ENCODE measurements around the gene CZIB. TPM values are rescaled to one million over a fixed set of nuclear protein-coding genes. Genes with fewer than 3 reads are reported as not detected.

Gene CZIB
- total and polyA plus RNA-seq, 2 experiments from 2014 or later: 49.7 to 76.6 TPM

GRCh38 chr1:53259932-53260331 lies 39.5 kb upstream of the CZIB start:
- TF ChIP-seq EZH2 (IDR thresholded peaks at IDR 0.05; ENCODE audit: insufficient read depth, poor library complexity, severe bottlenecking) (no peak), EZH2phosphoT487 (IDR thresholded peaks at IDR 0.05; ENCODE audit: insufficient read depth, low read depth) (no peak)
- Histone ChIP-seq H3K9me2 (ENCODE audit: insufficient read depth) (no peaks in the 10 kb centered on the region), H3K9ac (no peak overlapping the region), H4K20me1 (ENCODE audit: insufficient read depth) (no peaks in the 10 kb centered on the region), H3F3A (ENCODE audit: insufficient read depth) (no peaks in the 10 kb centered on the region), H3K9me3 (ENCODE audit: low read depth) (no peaks in the 10 kb centered on the region), H3K4me2 (ENCODE audit: unreplicated experiment) (no peak overlapping the region), H3K4me1 (ENCODE audit: insufficient read depth) (peaks cover 5% of the 10 kb centered on the region; the same call in 1 of the 2 replicates), H3K27me3 (replicated peaks; ENCODE audit: insufficient read depth) (no peaks in the 10 kb centered on the region), H2AFZ (no peak overlapping the region), H3K27ac (no peak overlapping the region), H3K79me2 (ENCODE audit: insufficient read depth) (no peaks in the 10 kb centered on the region), H3K4me3 (no peak overlapping the region), H3K36me3 (ENCODE audit: low read depth) (no peaks in the 10 kb centered on the region)
- in situ Hi-C loops (cut with MboI): no loop called here
- DNase-seq: no peak
- WGBS, 2 experiments (ENCODE audit: low coverage in 1 of 2, low lambda C conversion rate in 2 of 2, missing lambda C conversion rate in 2 of 2): 92 to 97% methylated on average over 2 of the region's 2 CpGs

GRCh38 chr1:53258216-53258615 lies 37.8 kb upstream of the CZIB start:
- Histone ChIP-seq H3K9ac (no peak overlapping the region), H3K9me3 (ENCODE audit: low read depth) (no peaks in the 10 kb centered on the region), H3K9me2 (ENCODE audit: insufficient read depth) (no peaks in the 10 kb centered on the region), H3K27ac (no peak overlapping the region), H3K4me1 (ENCODE audit: insufficient read depth) (peaks cover 16% of the 10 kb centered on the region; the same call in 1 of the 2 replicates), H3K4me3 (no peak overlapping the region), H3K27me3 (replicated peaks; ENCODE audit: insufficient read depth) (no peaks in the 10 kb centered on the region), H3F3A (ENCODE audit: insufficient read depth) (peaks cover 5% of the 10 kb centered on the region; the same call in 1 of the 2 replicates), H2AFZ (no peak overlapping the region), H4K20me1 (ENCODE audit: insufficient read depth) (no peaks in the 10 kb centered on the region), H3K79me2 (ENCODE audit: insufficient read depth) (no peaks in the 10 kb centered on the region), H3K36me3 (ENCODE audit: low read depth) (no peaks in the 10 kb centered on the region), H3K4me2 (ENCODE audit: unreplicated experiment) (no peak overlapping the region)
- DNase-seq: no peak
- WGBS, 2 experiments (ENCODE audit: low coverage in 1 of 2, low lambda C conversion rate in 2 of 2, missing lambda C conversion rate in 2 of 2): 58 to 63% methylated on average over 1 of the region's 1 CpG
- in situ Hi-C loops (cut with MboI): no loop called here
- TF ChIP-seq EZH2 (IDR thresholded peaks at IDR 0.05; ENCODE audit: insufficient read depth, poor library complexity, severe bottlenecking) (no peak), EZH2phosphoT487 (IDR thresholded peaks at IDR 0.05; ENCODE audit: insufficient read depth, low read depth) (no peak)

- DNase-seq: peak; percentile 40
- H3F3A ChIP-seq (ENCODE audit: insufficient read depth): peaks cover 5% of the 10 kb centered on the region; the same call in 1 of the 2 replicates
- no peak overlapping the region for H3K9ac ChIP-seq
- no peaks in the 10 kb centered on the region for H3K36me3 ChIP-seq (ENCODE audit: low read depth)
- TF ChIP-seq EZH2 (IDR thresholded peaks at IDR 0.05; ENCODE audit: insufficient read depth, poor library complexity, severe bottlenecking) (no peak), EZH2phosphoT487 (IDR thresholded peaks at IDR 0.05; ENCODE audit: insufficient read depth, low read depth) (no peak)
- no peaks in the 10 kb centered on the region for H3K9me2 ChIP-seq (ENCODE audit: insufficient read depth)
- no peaks in the 10 kb centered on the region for H3K9me3 ChIP-seq (ENCODE audit: low read depth)
- H3K4me2 ChIP-seq (ENCODE audit: unreplicated experiment): no peak overlapping the region
- no peak overlapping the region for H3K27ac ChIP-seq
- H3K4me1 ChIP-seq (ENCODE audit: insufficient read depth): peaks cover 16% of the 10 kb centered on the region; the same call in 1 of the 2 replicates
- WGBS, 2 experiments (ENCODE audit: low coverage in 1 of 2, low lambda C conversion rate in 2 of 2, missing lambda C conversion rate in 2 of 2): 93 to 95% methylated on average over 5 of the region's 5 CpGs
- H3K4me3 ChIP-seq: no peak overlapping the region
- no peak overlapping the region for H2AFZ ChIP-seq
- no peaks in the 10 kb centered on the region for H4K20me1 ChIP-seq (ENCODE audit: insufficient read depth)
- H3K79me2 ChIP-seq (ENCODE audit: insufficient read depth): no peaks in the 10 kb centered on the region
- in situ Hi-C loops (cut with MboI): no loop called here
- H3K27me3 ChIP-seq (replicated peaks; ENCODE audit: insufficient read depth): no peaks in the 10 kb centered on the region
These were observed 37.1 kb upstream of the CZIB start for GRCh38 chr1:53257454-53258081.

- no peaks in the 10 kb centered on the region for H3K27me3 ChIP-seq (replicated peaks; ENCODE audit: insufficient read depth)
- in situ Hi-C loops (cut with MboI): no loop called here
- WGBS, 2 experiments (ENCODE audit: low coverage in 1 of 2, low lambda C conversion rate in 2 of 2, missing lambda C conversion rate in 2 of 2): 95 to 97% methylated on average over 11 of the region's 11 CpGs
- no peak for DNase-seq
- no peaks in the 10 kb centered on the region for H3K79me2 ChIP-seq (ENCODE audit: insufficient read depth)
- peaks cover 5% of the 10 kb centered on the region; the same call in 1 of the 2 replicates for H3F3A ChIP-seq (ENCODE audit: insufficient read depth)
- TF ChIP-seq EZH2 (IDR thresholded peaks at IDR 0.05; ENCODE audit: insufficient read depth, poor library complexity, severe bottlenecking) (no peak), EZH2phosphoT487 (IDR thresholded peaks at IDR 0.05; ENCODE audit: insufficient read depth, low read depth) (no peak)
- H3K4me2 ChIP-seq (ENCODE audit: unreplicated experiment): no peak overlapping the region
- H3K9ac ChIP-seq: no peak overlapping the region
- H3K36me3 ChIP-seq (ENCODE audit: low read depth): no peaks in the 10 kb centered on the region
- no peak overlapping the region for H2AFZ ChIP-seq
- H3K4me1 ChIP-seq (ENCODE audit: insufficient read depth): peaks cover 16% of the 10 kb centered on the region; the same call in 1 of the 2 replicates
- no peak overlapping the region for H3K27ac ChIP-seq
- no peaks in the 10 kb centered on the region for H4K20me1 ChIP-seq (ENCODE audit: insufficient read depth)
- no peaks in the 10 kb centered on the region for H3K9me3 ChIP-seq (ENCODE audit: low read depth)
- no peak overlapping the region for H3K4me3 ChIP-seq
- no peaks in the 10 kb centered on the region for H3K9me2 ChIP-seq (ENCODE audit: insufficient read depth)
These were observed 36.3 kb upstream of the CZIB start for GRCh38 chr1:53256511-53257453.
